Common myeloid progenitor, CD34-positive (primary cell): ENCODE results near the gene PRR36.
A peak's percentile ranks its signal among the peaks of the same experiment; 100 is the strongest.
"Not testable (repeated sequence)": the region's sequence is repeated elsewhere in the genome, so short reads cannot be mapped to it uniquely, and the experiment has no call there.

Source experiments
- CTCF ChIA-PET: fragments of 350-600 bp; sonication (Branson Sonifier 250); formaldehyde crosslinking; loops from one replicate; lab custom pipeline; 2021; ENCODE audit warnings: antibody characterized with exemption; lab: Charles Lee
- POLR2A ChIA-PET: fragments of 350-600 bp; sonication (Branson Sonifier 250); formaldehyde crosslinking; loops from one replicate; lab custom pipeline; 2021; ENCODE audit warnings: antibody characterized with exemption; lab: Charles Lee
- DNase-seq, 3 donors: peaks; one replicate each; pipeline versions ENCODE4 v3.0.0 to v3.0.0-alpha.2; 2013
- H3K27ac ChIP-seq, 2 experiments: 1 replicate in 1 of 2; 2 replicates in 1 of 2; pipeline ENCODE4 v1.7.0; 2013; ENCODE audit warnings: inconsistent platforms in 2 of 2, low read length in 2 of 2, mild to moderate bottlenecking in 2 of 2, low read depth in 1 of 2, moderate library complexity in 1 of 2; ENCODE audit not compliant: severe bottlenecking in 2 of 2, insufficient read depth in 1 of 2, poor library complexity in 1 of 2
- H3K27me3 ChIP-seq, 5 experiments: replicated peaks in 2 of 5; 1 replicate in 3 of 5; 2 replicates in 2 of 5; pipeline versions ENCODE4 v1.6.1 to v1.7.0; 2013; ENCODE audit warnings: low read length in 4 of 5, mild to moderate bottlenecking in 2 of 5, moderate library complexity in 2 of 5, inconsistent platforms in 1 of 5; ENCODE audit not compliant: insufficient read depth in 5 of 5, control insufficient read depth in 4 of 5
- H3K36me3 ChIP-seq, 4 experiments: 1 replicate in 2 of 4; 2 replicates in 2 of 4; pipeline versions ENCODE4 v1.6.1 to v1.7.0; 2013; ENCODE audit warnings: low read length in 3 of 4, control low read depth in 1 of 4, mild to moderate bottlenecking in 1 of 4; ENCODE audit not compliant: control insufficient read depth in 4 of 4, insufficient read depth in 4 of 4
- H3K4me1 ChIP-seq, 4 experiments: 1 replicate in 3 of 4; 2 replicates in 1 of 4; pipeline versions ENCODE4 v1.6.1 to v1.7.1; 2013; ENCODE audit warnings: low read length in 3 of 4, mild to moderate bottlenecking in 3 of 4, control low read depth in 1 of 4, inconsistent platforms in 1 of 4, moderate library complexity in 1 of 4; ENCODE audit not compliant: control insufficient read depth in 4 of 4, insufficient read depth in 4 of 4; ENCODE audit errors: control extremely low read depth in 1 of 4
- H3K4me3 ChIP-seq, 7 experiments: 1 replicate in 4 of 7; 2 replicates in 3 of 7; pipeline versions ENCODE4 v1.5.1 to v1.7.0; 2013; ENCODE audit warnings: mild to moderate bottlenecking in 7 of 7, low read length in 6 of 7, moderate library complexity in 6 of 7, inconsistent platforms in 2 of 7, low read depth in 2 of 7, control low read depth in 1 of 7; ENCODE audit not compliant: insufficient read depth in 4 of 7, control insufficient read depth in 1 of 7; ENCODE audit errors: extremely low read depth in 1 of 7
- H3K9me3 ChIP-seq, 5 experiments: 1 replicate in 4 of 5; 2 replicates in 1 of 5; pipeline versions ENCODE4 v1.6.1 to v1.7.1; 2013; ENCODE audit warnings: low read length in 4 of 5, mild to moderate bottlenecking in 2 of 5, inconsistent platforms in 1 of 5, low read depth in 1 of 5, moderate library complexity in 1 of 5; ENCODE audit not compliant: control insufficient read depth in 4 of 5, insufficient read depth in 2 of 5; ENCODE audit errors: control extremely low read depth in 1 of 5
- WGBS: methylation state at CpG from one replicate; pipeline ENCODE4 v1.1.5; 2013; ENCODE audit not compliant: insufficient coverage; 5-methylcytosine and 5-hydroxymethylcytosine counted together

PRR36 gene

GRCh38 chr19:7899751-7900378 is 25.7 kb upstream of the PRR36 start:
- CTCF ChIA-PET: interaction anchor here (0.8 to 2.6 kb wide), 5 partner anchors 17 to 46 kb away, joined by 3 to 10 read pairs (median 3); no protein-coding TSS in a partner anchor
- H3K4me3 ChIP-seq: no peak overlapping the region

GRCh38 chr19:7898967-7899366 is 24.8 kb upstream of the PRR36 start:
- 97% methylated on average over 16 of the region's 16 CpGs for WGBS
- CTCF ChIA-PET: interaction anchor here (1.1 kb wide), 1 partner anchor 37 kb away, joined by 3 read pairs; no protein-coding TSS in a partner anchor

More at GRCh38 chr19:7899751-7900378, 25.7 kb upstream of the PRR36 start:
- peaks cover 0 to 18% (median 16%) of the 10 kb centered on the region in 4 experiments for H3K4me1 ChIP-seq
- POLR2A ChIA-PET: no interaction called here
- no peaks in the 10 kb centered on the region for H3K9me3 ChIP-seq
- no peaks in the 10 kb centered on the region for H3K27me3 ChIP-seq
- no peak for DNase-seq
- peaks cover 0 to 3% (median 0%) of the 10 kb centered on the region in 4 experiments for H3K36me3 ChIP-seq
- WGBS: 96% methylated on average over 34 of the region's 34 CpGs
- no peak overlapping the region for H3K27ac ChIP-seq

GRCh38 chr19:7897292-7897691 is 23.1 kb upstream of the PRR36 start:
- peaks cover 0 to 3% (median 0%) of the 10 kb centered on the region in 5 experiments for H3K27me3 ChIP-seq
- ChIA-PET CTCF (interaction anchor here (1.6 to 2.0 kb wide), 2 partner anchors 29 to 44 kb away, joined by 4 to 6 read pairs; no protein-coding TSS in a partner anchor), POLR2A (no interaction called here)
- H3K27ac ChIP-seq: no peak overlapping the region
- peaks cover 0 to 3% (median 0%) of the 10 kb centered on the region in 4 experiments for H3K4me1 ChIP-seq
- no peaks in the 10 kb centered on the region for H3K9me3 ChIP-seq
- peaks cover 0 to 3% (median 0%) of the 10 kb centered on the region in 4 experiments for H3K36me3 ChIP-seq
- DNase-seq: no peak
- WGBS: 90% methylated on average over 9 of the region's 11 CpGs
- no peak overlapping the region for H3K4me3 ChIP-seq

More at GRCh38 chr19:7898967-7899366, 24.8 kb upstream of the PRR36 start:
- Histone ChIP-seq H3K27ac (no peak overlapping the region), H3K27me3 (peaks cover 0 to under 1% (median 0%) of the 10 kb centered on the region in 5 experiments), H3K4me1 (peaks cover 0 to 10% (median 9%) of the 10 kb centered on the region in 4 experiments), H3K36me3 (peaks cover 0 to 3% (median 0%) of the 10 kb centered on the region in 4 experiments), H3K9me3 (no peaks in the 10 kb centered on the region), H3K4me3 (no peak overlapping the region)
- DNase-seq: no peak
- POLR2A ChIA-PET: no interaction called here

- Histone ChIP-seq H3K27me3 (peaks cover 0 to 6% (median 0%) of the 10 kb centered on the region in 5 experiments), H3K36me3 (no peaks in the 10 kb centered on the region), H3K4me1 (peaks cover 0 to 3% (median 0%) of the 10 kb centered on the region in 4 experiments), H3K9me3 (no peaks in the 10 kb centered on the region), H3K27ac (no peak overlapping the region), H3K4me3 (no peak overlapping the region)
- ChIA-PET CTCF (no interaction called here), POLR2A (no interaction called here)
- WGBS: 95% methylated on average over 13 of the region's 13 CpGs
- no peak for DNase-seq
Measured at GRCh38 chr19:7895565-7895964, 21.4 kb upstream of the PRR36 start.

GRCh38 chr19:7894612-7895309 is 20.6 kb upstream of the PRR36 start:
- 85% methylated on average over 14 of the region's 18 CpGs for WGBS
- H3K27ac ChIP-seq: no peak overlapping the region
- H3K27me3 ChIP-seq: peaks cover 0 to 6% (median 3%) of the 10 kb centered on the region in 5 experiments
- peaks cover 0 to 3% (median 0%) of the 10 kb centered on the region in 4 experiments for H3K4me1 ChIP-seq
- H3K36me3 ChIP-seq: no peaks in the 10 kb centered on the region
- POLR2A ChIA-PET: no interaction called here
- no peak for DNase-seq
- no peaks in the 10 kb centered on the region for H3K9me3 ChIP-seq
- CTCF ChIA-PET: no interaction called here
- no peak overlapping the region for H3K4me3 ChIP-seq

GRCh38 chr19:7893362-7894101 is 19.3 kb upstream of the PRR36 start:
- H3K9me3 ChIP-seq, H3K27ac ChIP-seq, POLR2A ChIA-PET, H3K4me3 ChIP-seq, H3K4me1 ChIP-seq, H3K36me3 ChIP-seq, CTCF ChIA-PET: not testable (repeated sequence)
- 83% methylated on average over 10 of the region's 18 CpGs for WGBS
- DNase-seq: peak in 2 of 3 donors; percentile 52 to 68
- H3K27me3 ChIP-seq: peaks cover 0 to 17% (median 7%) of the 10 kb centered on the region in 5 experiments
